Ishikawa (cell line): ENCODE data around the gene SLC39A9.

Experiments used
- CEBPB ChIP-seq: IDR thresholded peaks from 2 replicates; pipeline ENCODE4 v1.6.1; 2012
- CREB1 ChIP-seq: IDR thresholded peaks from 2 replicates; pipeline ENCODE4 v1.6.1; 2012; ENCODE audit warnings: low read depth
- EGR1 ChIP-seq: IDR thresholded peaks from 2 replicates; pipeline ENCODE4 v1.6.1; 2012
- EP300 ChIP-seq: IDR thresholded peaks from 2 replicates; pipeline ENCODE4 v1.6.1; 2012; ENCODE audit warnings: borderline replicate concordance
- FOXM1 ChIP-seq: IDR thresholded peaks from 2 replicates; pipeline ENCODE4 v1.6.1; 2012; ENCODE audit warnings: low read depth, borderline replicate concordance
- NFIC ChIP-seq: IDR thresholded peaks from 2 replicates; pipeline ENCODE4 v1.6.1; 2012
- RAD21 ChIP-seq: IDR thresholded peaks from 2 replicates; pipeline ENCODE4 v1.6.1; 2012; ENCODE audit warnings: low read depth
- TAF1 ChIP-seq: IDR thresholded peaks from 2 replicates; pipeline ENCODE4 v1.6.1; 2012; ENCODE audit warnings: low read depth, mild to moderate bottlenecking
- TCF12 ChIP-seq: IDR thresholded peaks from 2 replicates; pipeline ENCODE4 v1.6.1; 2012; ENCODE audit warnings: low read depth
- TEAD4 ChIP-seq: IDR thresholded peaks from 2 replicates; pipeline ENCODE4 v1.6.1; 2012
- YY1 ChIP-seq: IDR thresholded peaks from 2 replicates; pipeline ENCODE4 v1.6.1; 2012; ENCODE audit warnings: low read depth
- ZBTB7A ChIP-seq: IDR thresholded peaks from 2 replicates; pipeline ENCODE4 v1.6.1; 2012; ENCODE audit warnings: low read depth
- TF ChIP-seq, protein P1 (sequence below): IDR thresholded peaks from 2 replicates; pipeline ENCODE4 v1.6.1; 2012
- TF ChIP-seq, protein P2 (sequence below): IDR thresholded peaks from 2 replicates; pipeline ENCODE4 v1.6.1; 2012; ENCODE audit warnings: low read depth, mild to moderate bottlenecking
- TF ChIP-seq, protein P3 (sequence below): IDR thresholded peaks from 2 replicates; pipeline ENCODE4 v1.6.1; 2012

SLC39A9 gene

DNA sequence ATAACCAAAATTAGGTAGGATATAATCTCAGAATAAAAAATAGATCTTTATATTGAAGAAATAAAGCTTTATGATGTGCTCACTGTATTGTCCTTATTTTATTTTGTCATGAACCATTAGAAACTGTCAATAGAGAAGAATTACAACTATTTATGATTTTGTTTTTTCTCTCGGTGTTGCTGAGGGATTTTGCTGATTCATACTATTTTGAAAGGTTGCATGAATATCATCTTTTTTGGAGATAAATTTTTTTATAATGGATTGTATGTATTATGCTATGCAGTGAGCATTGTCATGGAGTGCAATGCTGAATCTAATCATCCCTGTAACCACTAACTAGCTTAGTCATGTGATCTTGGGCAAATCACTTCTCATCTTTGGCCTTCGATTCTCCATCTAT is 15.0 kb downstream of the SLC39A9 start:
- no peak for TF ChIP-seq TAF1
- no peak for TF ChIP-seq EGR1
- TF ChIP-seq EP300: no peak
- no peak for TF ChIP-seq NFIC
- TF ChIP-seq, protein P1, sequence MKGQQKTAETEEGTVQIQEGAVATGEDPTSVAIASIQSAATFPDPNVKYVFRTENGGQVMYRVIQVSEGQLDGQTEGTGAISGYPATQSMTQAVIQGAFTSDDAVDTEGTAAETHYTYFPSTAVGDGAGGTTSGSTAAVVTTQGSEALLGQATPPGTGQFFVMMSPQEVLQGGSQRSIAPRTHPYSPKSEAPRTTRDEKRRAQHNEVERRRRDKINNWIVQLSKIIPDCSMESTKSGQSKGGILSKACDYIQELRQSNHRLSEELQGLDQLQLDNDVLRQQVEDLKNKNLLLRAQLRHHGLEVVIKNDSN: no peak
- TF ChIP-seq, protein P2, sequence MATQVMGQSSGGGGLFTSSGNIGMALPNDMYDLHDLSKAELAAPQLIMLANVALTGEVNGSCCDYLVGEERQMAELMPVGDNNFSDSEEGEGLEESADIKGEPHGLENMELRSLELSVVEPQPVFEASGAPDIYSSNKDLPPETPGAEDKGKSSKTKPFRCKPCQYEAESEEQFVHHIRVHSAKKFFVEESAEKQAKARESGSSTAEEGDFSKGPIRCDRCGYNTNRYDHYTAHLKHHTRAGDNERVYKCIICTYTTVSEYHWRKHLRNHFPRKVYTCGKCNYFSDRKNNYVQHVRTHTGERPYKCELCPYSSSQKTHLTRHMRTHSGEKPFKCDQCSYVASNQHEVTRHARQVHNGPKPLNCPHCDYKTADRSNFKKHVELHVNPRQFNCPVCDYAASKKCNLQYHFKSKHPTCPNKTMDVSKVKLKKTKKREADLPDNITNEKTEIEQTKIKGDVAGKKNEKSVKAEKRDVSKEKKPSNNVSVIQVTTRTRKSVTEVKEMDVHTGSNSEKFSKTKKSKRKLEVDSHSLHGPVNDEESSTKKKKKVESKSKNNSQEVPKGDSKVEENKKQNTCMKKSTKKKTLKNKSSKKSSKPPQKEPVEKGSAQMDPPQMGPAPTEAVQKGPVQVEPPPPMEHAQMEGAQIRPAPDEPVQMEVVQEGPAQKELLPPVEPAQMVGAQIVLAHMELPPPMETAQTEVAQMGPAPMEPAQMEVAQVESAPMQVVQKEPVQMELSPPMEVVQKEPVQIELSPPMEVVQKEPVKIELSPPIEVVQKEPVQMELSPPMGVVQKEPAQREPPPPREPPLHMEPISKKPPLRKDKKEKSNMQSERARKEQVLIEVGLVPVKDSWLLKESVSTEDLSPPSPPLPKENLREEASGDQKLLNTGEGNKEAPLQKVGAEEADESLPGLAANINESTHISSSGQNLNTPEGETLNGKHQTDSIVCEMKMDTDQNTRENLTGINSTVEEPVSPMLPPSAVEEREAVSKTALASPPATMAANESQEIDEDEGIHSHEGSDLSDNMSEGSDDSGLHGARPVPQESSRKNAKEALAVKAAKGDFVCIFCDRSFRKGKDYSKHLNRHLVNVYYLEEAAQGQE: no peak
- no peak for TF ChIP-seq FOXM1
- TF ChIP-seq TCF12: no peak
- no peak for TF ChIP-seq ZBTB7A
- TF ChIP-seq, protein P3, sequence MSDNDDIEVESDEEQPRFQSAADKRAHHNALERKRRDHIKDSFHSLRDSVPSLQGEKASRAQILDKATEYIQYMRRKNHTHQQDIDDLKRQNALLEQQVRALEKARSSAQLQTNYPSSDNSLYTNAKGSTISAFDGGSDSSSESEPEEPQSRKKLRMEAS: no peak
- TF ChIP-seq RAD21: no peak
- no peak for TF ChIP-seq TEAD4
- no peak for TF ChIP-seq CEBPB

DNA sequence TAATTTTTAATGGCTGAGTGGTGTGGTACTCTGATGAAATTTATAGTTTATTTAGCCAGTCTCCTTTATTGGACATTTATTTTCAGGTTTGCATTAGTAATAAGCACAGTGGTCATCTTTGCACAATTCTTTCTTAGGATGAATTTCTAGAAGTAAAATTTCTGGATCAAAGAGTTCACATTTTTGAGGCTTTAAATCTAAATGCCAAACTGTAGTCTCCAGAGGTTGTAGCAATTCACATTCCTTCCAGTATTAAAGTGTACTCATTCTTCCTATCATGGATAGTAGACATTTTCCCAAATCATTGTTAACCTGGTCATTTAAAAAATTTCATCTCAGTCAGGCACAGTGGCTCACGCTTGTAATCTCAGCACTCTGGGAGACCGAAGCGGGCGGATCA is 24.8 kb downstream of the SLC39A9 start:
- TF ChIP-seq, protein P1: no peak
- TF ChIP-seq NFIC (no peak), EP300 (no peak), CEBPB (no peak), CREB1 (no peak), FOXM1 (no peak), TCF12 (no peak)
- TF ChIP-seq, protein P3: no peak

DNA sequence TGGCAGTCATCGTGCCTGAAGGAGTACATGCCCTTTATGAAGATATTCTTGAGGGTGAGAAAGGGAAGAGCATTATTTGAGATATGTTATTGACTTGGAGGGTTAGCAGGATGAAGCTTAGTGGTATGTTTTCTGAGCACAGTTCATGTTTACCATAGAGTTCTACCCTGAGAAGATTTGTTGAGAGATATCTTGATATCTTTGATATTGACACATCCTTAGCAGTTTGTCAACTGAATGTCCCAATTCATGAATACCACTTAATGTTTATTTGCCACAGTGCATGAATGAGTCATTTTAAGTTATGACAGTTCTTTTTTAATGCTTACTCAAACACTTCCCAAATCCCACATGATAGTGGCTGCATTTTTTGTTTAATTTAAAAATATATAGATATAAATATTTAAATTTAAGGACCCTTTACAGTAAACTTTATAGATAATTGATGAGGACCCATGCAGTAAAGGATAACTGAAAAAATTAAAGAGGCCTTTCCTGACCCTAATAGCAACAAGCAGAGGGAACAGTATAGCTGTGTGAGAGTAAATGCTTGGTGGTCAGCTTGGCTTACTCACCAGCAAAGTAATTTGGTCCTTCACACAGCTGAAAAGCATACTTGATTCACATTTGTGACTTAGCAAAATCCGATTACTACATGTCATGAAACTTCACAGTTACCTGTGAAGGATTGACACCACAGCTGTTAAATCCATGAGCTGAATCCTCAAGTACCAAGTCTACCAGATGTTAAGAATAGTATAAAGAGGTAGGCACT is 25.8 kb downstream of the SLC39A9 start:
- TF ChIP-seq TCF12: no peak
- TF ChIP-seq EGR1: no peak
- TF ChIP-seq ZBTB7A: no peak
- no peak for TF ChIP-seq RAD21

DNA sequence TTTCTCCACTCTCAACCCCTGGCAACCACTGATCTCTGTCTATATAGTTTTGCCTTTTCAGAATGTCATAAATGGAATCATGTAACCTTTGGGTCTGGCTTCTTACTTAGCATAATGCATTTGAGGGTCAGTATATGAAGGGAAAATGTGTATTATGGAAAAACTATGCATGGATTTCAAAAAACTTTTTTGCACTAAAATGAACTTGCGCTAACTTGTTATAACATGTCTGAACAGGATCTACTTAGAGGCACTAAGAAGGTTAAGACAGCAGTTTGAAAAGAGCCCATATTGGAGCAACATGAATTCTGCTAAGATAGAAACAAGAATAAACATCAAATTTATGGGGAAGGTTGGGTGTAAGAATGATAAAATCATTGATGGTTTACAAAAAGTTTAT is 29.1 kb downstream of the SLC39A9 start:
- TF ChIP-seq EGR1 (no peak), YY1 (no peak), EP300 (no peak), FOXM1 (no peak)

DNA sequence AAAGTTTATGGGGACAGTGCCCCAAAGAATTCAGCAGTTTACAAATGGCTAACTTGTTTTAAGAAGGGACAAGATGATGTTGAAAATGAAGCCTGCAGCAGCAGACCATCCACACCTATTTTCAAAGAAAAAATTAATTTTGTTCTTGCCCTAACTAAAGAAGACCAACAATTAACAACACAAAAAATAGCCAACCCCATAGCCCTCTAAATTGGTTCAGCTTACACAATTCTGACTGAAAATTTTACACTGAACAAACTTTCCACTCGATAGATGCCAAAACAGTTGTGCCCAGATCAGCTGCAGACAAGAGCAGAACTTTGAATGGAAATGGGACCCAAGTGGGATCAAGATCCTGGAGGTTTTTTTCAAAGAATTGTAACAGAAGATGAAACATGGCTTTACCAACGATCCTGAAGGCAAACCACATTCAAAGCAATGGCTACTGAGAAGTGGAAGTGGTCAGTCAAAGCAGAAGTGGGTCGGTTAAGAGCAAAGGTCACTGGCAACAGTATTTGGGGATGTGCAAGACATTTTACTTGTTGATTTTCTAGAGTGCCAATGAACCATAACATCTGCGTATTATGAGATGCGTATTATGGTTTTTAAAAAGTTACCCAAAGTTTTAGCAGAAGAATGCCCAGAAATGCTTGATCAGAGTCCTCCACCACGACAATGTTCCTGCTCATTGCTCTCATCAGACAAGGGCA is 30.0 kb downstream of the SLC39A9 start:
- no peak for TF ChIP-seq EGR1
- no peak for TF ChIP-seq CREB1
- TF ChIP-seq, protein P2: no peak
- no peak for TF ChIP-seq EP300
- no peak for TF ChIP-seq NFIC
- no peak for TF ChIP-seq FOXM1
- TF ChIP-seq CEBPB: no peak
- TF ChIP-seq, protein P3: no peak
- TF ChIP-seq TAF1: no peak
- no peak for TF ChIP-seq TEAD4
- TF ChIP-seq TCF12: no peak
- TF ChIP-seq, protein P1: no peak
- TF ChIP-seq RAD21: no peak
- no peak for TF ChIP-seq ZBTB7A
- TF ChIP-seq YY1: no peak
